K562 (cell line): ENCODE measurements around the gene TAC3. TPM values are rescaled to one million over a fixed set of nuclear protein-coding genes. Genes with fewer than 3 reads are reported as not detected.
A peak's percentile ranks its signal among the peaks of the same experiment; 100 is the strongest.

ENCODE experiments used
- CBFA2T2 ChIP-seq: fragments of 450-650 bp; conservative IDR thresholded peaks from 2 replicates; pipeline ENCODE4 v1.6.1; 2017; ENCODE audit warnings: mild to moderate bottlenecking
- DPF2 ChIP-seq: fragments of 450-650 bp; IDR thresholded peaks from 2 replicates; pipeline ENCODE4 v1.6.1; 2016
- HDAC2 ChIP-seq: fragments of 450-650 bp; IDR thresholded peaks from 2 replicates; pipeline ENCODE4 v1.6.1; 2016; ENCODE audit warnings: mild to moderate bottlenecking
- NFIC ChIP-seq: fragments of 450-650 bp; IDR thresholded peaks from 2 replicates; pipeline ENCODE4 v1.6.1; 2017; ENCODE audit warnings: mild to moderate bottlenecking, inconsistent platforms
- POLR2G ChIP-seq: fragments of 200-400 bp; formaldehyde crosslinking; IDR thresholded peaks from 2 replicates; pipeline ENCODE4 v1.6.1; 2017; ENCODE audit warnings: low read depth, mild to moderate bottlenecking, antibody characterized with exemption, low read length, moderate library complexity
- RB1 ChIP-seq: fragments of 450-650 bp; IDR thresholded peaks from 2 replicates; pipeline ENCODE4 v1.6.1; 2017; ENCODE audit warnings: low read depth, mild to moderate bottlenecking
- TEAD1 ChIP-seq, 2 experiments: fragments of 450-650 bp in 1 of 2; sonication (generic) in 1 of 2; formaldehyde crosslinking; IDR thresholded peaks; 2 replicates each; pipeline versions ENCODE4 v1.4.0 to v1.8.0; 2020 to 2022; ENCODE audit warnings: mild to moderate bottlenecking in 2 of 2, missing genetic modification reagents in 1 of 2
- TEAD4 ChIP-seq, 2 experiments: sonication (generic) in 1 of 2; formaldehyde crosslinking in 1 of 2; IDR thresholded peaks; 2 replicates each; pipeline versions ENCODE4 v1.6.1 to v1.8.0; 2012 to 2022; ENCODE audit warnings: borderline replicate concordance in 1 of 2, inconsistent platforms in 1 of 2, low read length in 1 of 2, mild to moderate bottlenecking in 1 of 2, missing genetic modification reagents in 1 of 2
- TGIF2 ChIP-seq: sonication (generic); formaldehyde crosslinking; IDR thresholded peaks from 2 replicates; pipeline ENCODE4 v1.8.1; 2022; ENCODE audit warnings: mild to moderate bottlenecking, missing genetic modification reagents, moderate library complexity
- ZNF184 ChIP-seq: sonication (generic); formaldehyde crosslinking; IDR thresholded peaks from 2 replicates; pipeline ENCODE4 v1.5.0; 2020; ENCODE audit warnings: missing genetic modification reagents
- ZNF717 ChIP-seq: fragments of 250-450 bp; sonication (Bioruptor Pico); IDR thresholded peaks from 2 replicates; pipeline ENCODE4 v1.5.0; 2021
- ZNF76 ChIP-seq: fragments of 250-450 bp; sonication (Bioruptor Pico); IDR thresholded peaks from 2 replicates; pipeline ENCODE4 v1.4.0; 2020; ENCODE audit warnings: mild to moderate bottlenecking, moderate library complexity, borderline replicate concordance
- ZNF77 ChIP-seq: fragments of 250-450 bp; sonication (Bioruptor Pico); IDR thresholded peaks from 2 replicates; pipeline ENCODE4 v1.5.0; 2020
- polyA plus RNA-seq, 8 experiments: library from polyadenylated mRNA; depleted of rRNA in 4 of 8; stranded (reverse) in 5 of 8; unstranded in 3 of 8; fragments of >200 nt; fragmentation: Nextera tagmentation in 2 of 8; fragmentation: Illumina TruSeq in 1 of 8; extraction: Ambion mirVana in 2 of 8; extraction: Trizol in 1 of 8; gene quantifications; 2 replicates each; pipeline versions ENCODE4 v1.2.1 to v1.2.3, GENCODE V29; 2011 to 2014; ENCODE audit warnings: inconsistent platforms in 1 of 8, missing spikeins in 1 of 8
- total RNA-seq, 7 experiments: library from RNA; depleted of rRNA in 6 of 7; stranded (reverse); fragments of >200 nt in 6 of 7; fragmentation: Illumina TruSeq in 2 of 7; extraction: Trizol in 2 of 7; gene quantifications; 2 replicates each; pipeline versions ENCODE4 v1.2.1 to v1.2.3, GENCODE V29; 2011 to 2021; ENCODE audit warnings: low replicate concordance in 1 of 7
- TF ChIP-seq, protein P1 (sequence below), 2 experiments: fragments of 450-650 bp; conservative IDR thresholded peaks; 2 replicates each; pipeline ENCODE4 v1.6.1; 2017; ENCODE audit warnings: mild to moderate bottlenecking in 2 of 2, moderate library complexity in 2 of 2
- TF ChIP-seq, protein P2 (sequence below): fragments of 450-650 bp; IDR thresholded peaks from 2 replicates; pipeline ENCODE4 v1.6.1; 2016; ENCODE audit warnings: low read depth
- TF ChIP-seq, protein P3 (sequence below): fragments of 450-650 bp; IDR thresholded peaks from 2 replicates; pipeline ENCODE4 v1.6.1; 2016

Gene TAC3
- total and polyA plus RNA-seq, 9 of the 15 experiments (the other 6 are each of a cell fraction or from before 2014, with no cell fraction given) = 0.29 to 2.8 (median 1.4) TPM

DNA sequence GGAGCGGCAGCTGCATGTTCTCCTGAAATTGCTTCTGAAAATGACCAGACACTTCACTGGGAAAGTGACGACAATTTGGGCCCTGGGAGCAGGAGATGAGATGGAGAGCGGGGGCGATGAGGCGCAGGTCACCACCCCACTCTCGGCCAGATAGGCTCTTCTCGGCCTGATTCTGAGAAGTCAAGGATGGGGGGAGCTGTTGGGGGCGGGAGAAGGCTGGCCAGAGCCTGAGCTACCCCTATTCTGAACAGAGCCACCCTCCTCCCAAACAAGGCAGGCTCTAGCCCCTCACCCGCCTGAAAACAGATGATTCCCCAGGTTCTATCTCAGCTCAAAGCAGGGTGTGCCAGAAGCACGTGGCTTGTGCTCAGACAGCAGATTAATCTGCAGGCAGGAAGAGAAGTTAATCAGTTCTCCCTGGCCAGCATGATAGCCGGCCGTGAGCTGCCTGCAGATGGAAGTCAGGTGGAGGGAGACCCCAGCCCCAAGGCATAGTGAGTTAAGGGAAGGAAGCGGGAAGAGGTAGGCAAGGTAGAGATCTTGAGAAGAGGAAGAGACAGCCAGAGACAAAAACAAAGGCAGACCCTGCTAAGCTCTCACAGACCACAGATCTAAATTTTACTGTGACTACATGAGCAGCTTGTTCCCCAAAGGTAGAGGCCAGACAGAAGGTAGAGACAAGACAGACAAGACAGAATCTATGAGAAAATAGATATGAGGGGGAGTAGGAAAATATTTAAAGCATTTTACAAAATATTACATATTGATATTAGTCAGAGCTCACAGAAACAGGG, 10.9 kb upstream of the TAC3 start (continued):
- TF ChIP-seq, protein P1, sequence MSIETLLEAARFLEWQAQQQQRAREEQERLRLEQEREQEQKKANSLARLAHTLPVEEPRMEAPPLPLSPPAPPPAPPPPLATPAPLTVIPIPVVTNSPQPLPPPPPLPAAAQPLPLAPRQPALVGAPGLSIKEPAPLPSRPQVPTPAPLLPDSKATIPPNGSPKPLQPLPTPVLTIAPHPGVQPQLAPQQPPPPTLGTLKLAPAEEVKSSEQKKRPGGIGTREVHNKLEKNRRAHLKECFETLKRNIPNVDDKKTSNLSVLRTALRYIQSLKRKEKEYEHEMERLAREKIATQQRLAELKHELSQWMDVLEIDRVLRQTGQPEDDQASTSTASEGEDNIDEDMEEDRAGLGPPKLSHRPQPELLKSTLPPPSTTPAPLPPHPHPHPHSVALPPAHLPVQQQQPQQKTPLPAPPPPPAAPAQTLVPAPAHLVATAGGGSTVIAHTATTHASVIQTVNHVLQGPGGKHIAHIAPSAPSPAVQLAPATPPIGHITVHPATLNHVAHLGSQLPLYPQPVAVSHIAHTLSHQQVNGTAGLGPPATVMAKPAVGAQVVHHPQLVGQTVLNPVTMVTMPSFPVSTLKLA (conservative IDR thresholded peaks at IDR 0.05) = peak; percentile 83 to 91
- TF ChIP-seq DPF2 (peak; percentile 70), NFIC (peak; percentile 27; the same call in 1 of the 2 replicates), ZNF77 (CRISPR knock-in tag) (no peak), ZNF76 (CRISPR knock-in tag) (0 out of 2 replicates have a peak, but pooled peaks have one; percentile 67), POLR2G (no peak), TGIF2 (CRISPR knock-in tag) (no peak), TEAD4 (IDR thresholded peaks at IDR 0.05; ENCODE audit: low read length) (peak; percentile 52; the same call in 1 of the 2 replicates), TEAD4 (CRISPR knock-in tag; IDR thresholded peaks at IDR 0.05; ENCODE audit: borderline replicate concordance) (no peak), ZNF717 (CRISPR knock-in tag) (no peak), TEAD1 (CRISPR knock-in tag; IDR thresholded peaks at IDR 0.05) (no peak), CBFA2T2 (peak; percentile 71), ZNF184 (CRISPR knock-in tag) (no peak), HDAC2 (peak; percentile 42; the same call in 1 of the 2 replicates), RB1 (no peak)
- TF ChIP-seq, protein P2, sequence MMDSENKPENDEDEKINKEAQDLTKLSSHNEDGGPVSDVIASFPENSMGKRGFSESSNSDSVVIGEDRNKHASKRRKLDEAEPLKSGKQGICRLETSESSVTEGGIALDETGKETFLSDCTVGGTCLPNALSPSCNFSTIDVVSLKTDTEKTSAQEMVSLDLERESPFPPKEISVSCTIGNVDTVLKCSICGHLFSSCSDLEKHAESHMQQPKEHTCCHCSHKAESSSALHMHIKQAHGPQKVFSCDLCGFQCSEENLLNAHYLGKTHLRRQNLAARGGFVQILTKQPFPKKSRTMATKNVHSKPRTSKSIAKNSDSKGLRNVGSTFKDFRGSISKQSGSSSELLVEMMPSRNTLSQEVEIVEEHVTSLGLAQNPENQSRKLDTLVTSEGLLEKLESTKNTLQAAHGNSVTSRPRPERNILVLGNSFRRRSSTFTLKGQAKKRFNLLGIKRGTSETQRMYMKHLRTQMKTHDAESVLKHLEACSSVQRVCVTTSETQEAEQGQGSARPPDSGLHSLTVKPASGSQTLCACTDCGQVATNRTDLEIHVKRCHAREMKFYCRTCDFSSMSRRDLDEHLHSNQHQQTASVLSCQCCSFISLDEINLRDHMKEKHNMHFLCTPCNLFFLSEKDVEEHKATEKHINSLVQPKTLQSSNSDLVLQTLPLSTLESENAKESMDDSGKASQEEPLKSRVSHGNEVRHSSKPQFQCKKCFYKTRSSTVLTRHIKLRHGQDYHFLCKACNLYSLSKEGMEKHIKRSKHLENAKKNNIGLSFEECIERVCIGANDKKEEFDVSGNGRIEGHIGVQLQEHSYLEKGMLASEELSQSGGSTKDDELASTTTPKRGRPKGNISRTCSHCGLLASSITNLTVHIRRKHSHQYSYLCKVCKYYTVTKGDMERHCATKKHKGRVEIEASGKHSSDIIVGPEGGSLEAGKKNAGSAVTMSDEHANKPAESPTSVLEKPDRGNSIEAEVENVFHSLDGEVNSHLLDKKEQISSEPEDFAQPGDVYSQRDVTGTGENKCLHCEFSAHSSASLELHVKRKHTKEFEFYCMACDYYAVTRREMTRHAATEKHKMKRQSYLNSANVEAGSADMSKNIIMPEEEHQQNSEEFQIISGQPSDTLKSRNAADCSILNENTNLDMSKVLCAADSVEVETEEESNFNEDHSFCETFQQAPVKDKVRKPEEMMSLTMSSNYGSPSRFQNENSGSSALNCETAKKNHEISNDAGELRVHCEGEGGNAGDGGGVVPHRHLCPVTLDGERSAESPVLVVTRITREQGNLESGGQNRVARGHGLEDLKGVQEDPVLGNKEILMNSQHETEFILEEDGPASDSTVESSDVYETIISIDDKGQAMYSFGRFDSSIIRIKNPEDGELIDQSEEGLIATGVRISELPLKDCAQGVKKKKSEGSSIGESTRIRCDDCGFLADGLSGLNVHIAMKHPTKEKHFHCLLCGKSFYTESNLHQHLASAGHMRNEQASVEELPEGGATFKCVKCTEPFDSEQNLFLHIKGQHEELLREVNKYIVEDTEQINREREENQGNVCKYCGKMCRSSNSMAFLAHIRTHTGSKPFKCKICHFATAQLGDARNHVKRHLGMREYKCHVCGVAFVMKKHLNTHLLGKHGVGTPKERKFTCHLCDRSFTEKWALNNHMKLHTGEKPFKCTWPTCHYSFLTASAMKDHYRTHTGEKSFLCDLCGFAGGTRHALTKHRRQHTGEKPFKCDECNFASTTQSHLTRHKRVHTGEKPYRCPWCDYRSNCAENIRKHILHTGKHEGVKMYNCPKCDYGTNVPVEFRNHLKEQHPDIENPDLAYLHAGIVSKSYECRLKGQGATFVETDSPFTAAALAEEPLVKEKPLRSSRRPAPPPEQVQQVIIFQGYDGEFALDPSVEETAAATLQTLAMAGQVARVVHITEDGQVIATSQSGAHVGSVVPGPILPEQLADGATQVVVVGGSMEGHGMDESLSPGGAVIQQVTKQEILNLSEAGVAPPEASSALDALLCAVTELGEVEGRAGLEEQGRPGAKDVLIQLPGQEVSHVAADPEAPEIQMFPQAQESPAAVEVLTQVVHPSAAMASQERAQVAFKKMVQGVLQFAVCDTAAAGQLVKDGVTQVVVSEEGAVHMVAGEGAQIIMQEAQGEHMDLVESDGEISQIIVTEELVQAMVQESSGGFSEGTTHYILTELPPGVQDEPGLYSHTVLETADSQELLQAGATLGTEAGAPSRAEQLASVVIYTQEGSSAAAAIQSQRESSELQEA = no peak
- TF ChIP-seq, protein P3, sequence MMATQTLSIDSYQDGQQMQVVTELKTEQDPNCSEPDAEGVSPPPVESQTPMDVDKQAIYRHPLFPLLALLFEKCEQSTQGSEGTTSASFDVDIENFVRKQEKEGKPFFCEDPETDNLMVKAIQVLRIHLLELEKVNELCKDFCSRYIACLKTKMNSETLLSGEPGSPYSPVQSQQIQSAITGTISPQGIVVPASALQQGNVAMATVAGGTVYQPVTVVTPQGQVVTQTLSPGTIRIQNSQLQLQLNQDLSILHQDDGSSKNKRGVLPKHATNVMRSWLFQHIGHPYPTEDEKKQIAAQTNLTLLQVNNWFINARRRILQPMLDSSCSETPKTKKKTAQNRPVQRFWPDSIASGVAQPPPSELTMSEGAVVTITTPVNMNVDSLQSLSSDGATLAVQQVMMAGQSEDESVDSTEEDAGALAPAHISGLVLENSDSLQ = no peak
